ENCODE results near the gene NOP53.
"Not testable (repeated sequence)": the region's sequence is repeated elsewhere in the genome, so short reads cannot be mapped to it uniquely, and the experiment has no call there.

The NOP53 gene

DNA sequence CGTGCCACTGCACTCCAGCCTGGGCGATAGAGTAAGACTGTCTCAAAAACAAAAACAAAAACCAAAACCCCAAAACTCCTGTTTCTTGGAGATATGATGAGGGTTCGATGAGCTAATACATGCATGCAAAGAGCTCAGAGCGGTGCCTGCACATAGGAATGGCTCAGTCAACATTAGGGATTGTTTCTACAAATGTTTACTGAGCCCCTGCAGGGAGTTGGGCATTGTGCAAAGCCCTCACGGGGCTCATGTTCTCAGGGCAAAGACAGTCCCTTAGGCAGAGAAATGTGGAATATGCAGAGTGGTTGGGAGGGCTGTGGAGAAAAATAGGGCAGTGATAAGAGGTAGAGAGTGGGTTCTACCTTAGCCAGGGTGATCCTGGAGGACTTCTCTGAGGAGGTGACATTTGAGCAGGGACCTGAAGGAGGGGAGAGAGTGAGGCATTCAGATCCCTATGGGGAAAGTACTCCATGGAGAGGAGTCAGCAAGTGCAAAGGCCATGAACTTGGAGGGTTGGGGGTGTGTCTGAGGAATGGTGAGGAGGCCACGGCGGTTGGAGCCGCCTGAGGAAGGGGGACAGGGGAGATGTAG, 33.6 kb upstream of the NOP53 start:
- DNase-seq (ENCODE audit: low read depth) = no peak
- no peak overlapping the region for H3K4me3 ChIP-seq (ENCODE audit: low read length)
- TF ChIP-seq, protein P1, sequence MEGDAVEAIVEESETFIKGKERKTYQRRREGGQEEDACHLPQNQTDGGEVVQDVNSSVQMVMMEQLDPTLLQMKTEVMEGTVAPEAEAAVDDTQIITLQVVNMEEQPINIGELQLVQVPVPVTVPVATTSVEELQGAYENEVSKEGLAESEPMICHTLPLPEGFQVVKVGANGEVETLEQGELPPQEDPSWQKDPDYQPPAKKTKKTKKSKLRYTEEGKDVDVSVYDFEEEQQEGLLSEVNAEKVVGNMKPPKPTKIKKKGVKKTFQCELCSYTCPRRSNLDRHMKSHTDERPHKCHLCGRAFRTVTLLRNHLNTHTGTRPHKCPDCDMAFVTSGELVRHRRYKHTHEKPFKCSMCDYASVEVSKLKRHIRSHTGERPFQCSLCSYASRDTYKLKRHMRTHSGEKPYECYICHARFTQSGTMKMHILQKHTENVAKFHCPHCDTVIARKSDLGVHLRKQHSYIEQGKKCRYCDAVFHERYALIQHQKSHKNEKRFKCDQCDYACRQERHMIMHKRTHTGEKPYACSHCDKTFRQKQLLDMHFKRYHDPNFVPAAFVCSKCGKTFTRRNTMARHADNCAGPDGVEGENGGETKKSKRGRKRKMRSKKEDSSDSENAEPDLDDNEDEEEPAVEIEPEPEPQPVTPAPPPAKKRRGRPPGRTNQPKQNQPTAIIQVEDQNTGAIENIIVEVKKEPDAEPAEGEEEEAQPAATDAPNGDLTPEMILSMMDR (conservative IDR thresholded peaks at IDR 0.05; ENCODE audit: low read length) = no peak

DNA sequence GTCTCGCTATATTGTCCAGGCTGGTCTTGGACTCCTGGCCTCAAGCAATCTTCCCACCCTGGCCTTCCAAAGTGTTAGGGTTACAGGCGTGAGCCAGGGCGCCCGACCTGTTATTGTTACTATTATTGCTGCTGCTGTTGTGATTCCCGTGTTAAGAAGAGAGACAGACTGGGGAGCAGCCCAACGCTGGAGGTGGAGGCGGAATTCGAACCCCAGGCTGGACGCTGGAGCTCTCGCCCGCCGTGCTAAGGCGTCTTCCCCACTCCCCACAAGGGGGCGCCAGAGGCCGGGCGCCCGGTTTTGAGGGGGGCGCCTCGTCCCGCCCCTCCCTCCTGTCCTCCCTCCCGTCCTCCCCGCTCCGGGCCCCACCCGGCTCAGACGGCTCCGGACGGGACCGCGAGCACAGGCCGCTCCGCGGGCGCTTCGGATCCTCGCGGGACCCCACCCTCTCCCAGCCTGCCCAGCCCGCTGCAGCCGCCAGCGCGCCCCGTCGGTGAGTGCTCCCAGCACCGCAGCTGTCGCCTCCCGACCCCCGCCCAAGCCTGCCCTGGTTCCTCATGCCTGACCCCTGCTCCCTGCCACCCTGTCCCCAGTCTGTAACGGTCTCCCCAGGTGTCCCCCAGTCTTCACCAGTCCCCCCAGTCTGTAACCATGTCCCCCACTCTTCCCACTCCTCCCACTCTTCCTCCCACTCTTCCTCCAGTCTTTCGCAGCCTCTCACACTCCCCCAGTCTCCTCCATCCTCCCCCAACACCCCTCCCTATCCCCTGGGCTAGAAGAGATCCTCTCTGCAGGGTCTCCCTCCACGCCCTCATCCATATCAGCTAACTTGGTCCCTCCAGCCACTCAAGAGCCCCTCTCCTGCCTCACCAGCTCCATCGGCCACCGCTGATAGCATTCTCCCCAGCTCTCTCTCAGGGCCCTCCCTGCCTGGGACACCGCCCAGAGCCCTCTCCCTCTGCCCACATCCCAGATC, 32.0 kb upstream of the NOP53 start, which contains the start of gene EHD2:
TSS of gene EHD2 (plus strand) at position 377 of the 976 bp plus-strand sequence. CDS start 3,191 bp downstream, outside the sequence.
- DNase-seq (ENCODE audit: low read depth) = peak; percentile 78
- H3K4me3 ChIP-seq (ENCODE audit: low read length) = peak within 1 kb of the TSS; percentile 96
- TF ChIP-seq, protein P1 (conservative IDR thresholded peaks at IDR 0.05; ENCODE audit: low read length) = peak; percentile 79

DNA sequence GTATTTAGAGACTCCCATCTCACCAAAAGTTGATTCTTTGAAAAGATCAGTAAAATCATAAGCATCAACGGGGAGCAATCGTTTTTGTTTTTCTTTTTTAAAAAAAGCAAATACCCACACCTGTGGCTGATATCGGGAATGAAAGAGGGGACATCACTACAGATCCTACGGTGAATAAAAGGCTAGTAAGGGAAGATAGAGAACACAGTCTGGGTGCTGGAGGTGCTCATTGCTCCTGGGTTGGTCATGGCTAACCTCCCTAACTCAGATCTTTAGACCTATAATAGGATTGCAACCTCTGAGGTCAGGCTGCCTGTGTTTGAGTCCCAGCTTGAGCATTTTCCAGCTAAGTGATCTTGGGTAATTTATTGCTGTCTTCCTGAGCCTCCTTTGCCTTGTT, 31.0 kb upstream of the NOP53 start:
- TF ChIP-seq, protein P1 (conservative IDR thresholded peaks at IDR 0.05; ENCODE audit: low read length) = no peak
- H3K4me3 ChIP-seq (ENCODE audit: low read length) = peak overlapping the region; percentile 96
- DNase-seq (ENCODE audit: low read depth) = no peak

DNA sequence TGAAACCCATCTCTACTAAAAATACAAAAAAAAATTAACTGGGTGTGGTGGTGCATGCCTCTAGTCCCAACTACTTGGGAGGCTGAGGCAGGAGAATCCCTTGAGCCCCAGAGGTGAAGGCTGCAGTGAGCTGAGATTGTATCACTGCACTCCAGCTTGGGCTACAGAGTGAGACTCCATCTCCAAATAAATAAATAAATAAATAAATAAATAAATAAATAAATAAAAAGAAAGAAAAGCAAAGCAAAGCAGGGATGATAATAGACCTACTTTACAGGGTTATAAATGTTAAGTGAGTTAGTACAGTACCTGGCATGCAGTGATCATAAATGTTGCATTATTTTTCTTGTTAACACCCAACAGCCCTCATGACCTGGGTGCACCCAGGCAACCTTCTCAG, 30.5 kb upstream of the NOP53 start:
- peak overlapping the region; percentile 96 for H3K4me3 ChIP-seq (ENCODE audit: low read length)

DNA sequence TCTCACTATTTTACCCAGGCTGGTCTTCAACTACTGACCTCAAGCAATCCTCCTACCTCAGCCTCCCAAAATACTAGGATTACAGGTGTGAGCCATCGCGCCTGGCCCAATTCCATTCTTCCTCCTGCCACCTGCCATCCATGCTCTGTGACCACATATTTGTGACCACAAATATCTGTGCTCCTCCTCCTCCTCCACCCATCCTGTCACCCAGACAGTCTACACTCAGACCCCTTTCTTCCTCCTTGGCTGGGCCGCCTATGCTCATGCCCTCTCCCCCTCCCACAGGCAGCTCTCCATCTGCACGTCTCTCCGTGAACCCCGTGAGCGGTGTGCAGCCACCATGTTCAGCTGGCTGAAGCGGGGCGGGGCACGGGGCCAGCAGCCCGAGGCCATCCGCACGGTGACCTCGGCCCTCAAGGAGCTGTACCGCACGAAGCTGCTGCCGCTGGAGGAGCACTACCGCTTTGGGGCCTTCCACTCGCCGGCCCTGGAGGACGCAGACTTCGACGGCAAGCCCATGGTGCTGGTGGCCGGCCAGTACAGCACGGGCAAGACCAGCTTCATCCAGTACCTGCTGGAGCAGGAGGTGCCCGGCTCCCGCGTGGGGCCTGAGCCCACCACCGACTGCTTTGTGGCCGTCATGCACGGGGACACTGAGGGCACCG, 28.9 kb upstream of the NOP53 start:
- peak overlapping the region; percentile 48 for H3K4me3 ChIP-seq (ENCODE audit: low read length)
- no peak for DNase-seq (ENCODE audit: low read depth)
- TF ChIP-seq, protein P1 (conservative IDR thresholded peaks at IDR 0.05; ENCODE audit: low read length) = no peak

More for the DNA sequence above, 30.5 kb upstream of the NOP53 start:
- not testable (repeated sequence) for DNase-seq (ENCODE audit: low read depth)

DNA sequence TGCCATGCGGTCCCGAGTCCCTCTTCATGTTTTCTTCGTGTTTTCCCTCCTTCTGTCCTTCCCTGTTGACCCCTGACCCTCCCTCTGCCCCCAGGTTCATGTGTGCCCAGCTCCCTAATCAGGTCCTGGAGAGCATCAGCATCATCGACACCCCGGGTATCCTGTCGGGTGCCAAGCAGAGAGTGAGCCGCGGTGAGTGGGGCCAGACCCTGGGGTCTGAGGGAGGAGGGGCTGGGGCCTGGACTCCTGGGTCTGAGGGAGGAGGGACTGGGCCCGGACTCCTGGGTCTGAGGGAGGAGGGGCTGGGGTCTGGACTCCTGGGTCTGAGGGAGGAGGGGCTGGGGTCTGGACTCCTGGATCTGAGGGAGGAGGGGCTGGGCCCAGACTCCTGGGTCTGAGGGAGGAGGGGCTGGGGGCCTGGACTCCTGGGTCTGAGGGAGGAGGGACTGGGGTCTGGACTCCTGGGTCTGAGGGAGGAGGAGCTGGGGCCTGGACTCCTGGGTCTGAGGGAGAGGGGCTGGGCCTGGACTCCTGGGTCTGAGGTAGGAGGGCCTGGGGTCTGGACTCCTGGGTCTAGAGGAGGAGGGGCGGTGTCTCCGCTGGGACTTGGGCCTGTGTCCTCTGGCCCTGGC, 26.8 kb upstream of the NOP53 start:
- not testable (repeated sequence) for DNase-seq (ENCODE audit: low read depth)
- peak overlapping the region; percentile 43 for H3K4me3 ChIP-seq (ENCODE audit: low read length)

DNA sequence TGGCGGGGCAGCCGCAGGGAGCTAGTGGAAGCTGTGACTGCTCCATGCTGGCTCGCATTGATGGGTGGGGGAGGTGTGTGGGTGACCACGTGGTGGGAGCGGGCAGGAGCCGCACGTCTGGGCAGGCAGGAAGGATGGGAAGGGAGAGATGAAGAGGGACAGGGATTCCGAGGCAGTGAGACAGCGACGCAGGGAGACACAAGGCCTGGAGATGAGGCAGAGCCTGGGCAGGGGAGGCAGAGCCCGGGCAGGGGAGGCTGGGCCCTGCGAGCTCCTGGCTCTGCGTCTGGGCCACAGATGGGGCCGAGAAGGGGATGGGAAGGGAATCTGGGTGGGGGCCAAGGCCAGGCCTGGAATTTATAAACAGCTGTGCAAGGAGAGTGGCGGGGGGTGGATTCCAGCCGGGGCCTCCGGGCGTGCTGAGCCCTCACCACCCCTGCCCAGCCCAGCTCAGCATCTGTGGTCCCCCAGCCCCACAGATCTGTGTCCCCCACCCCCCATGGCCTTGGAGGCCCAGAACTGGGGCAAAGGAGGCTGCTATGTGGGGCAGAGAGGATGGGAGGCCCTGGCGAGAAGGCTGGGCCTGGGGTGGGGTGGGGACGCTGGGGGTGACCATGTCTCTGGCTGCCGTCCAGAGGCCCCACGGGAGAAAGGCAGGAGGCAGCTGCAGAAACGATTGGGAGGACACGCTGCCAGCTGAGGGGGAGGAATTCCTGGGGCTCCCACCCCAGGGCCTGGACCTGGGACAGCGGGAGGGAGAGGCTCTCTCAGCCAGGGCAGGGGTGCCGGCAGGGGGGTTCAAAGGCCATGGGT, 26.1 kb upstream of the NOP53 start:
- peak overlapping the region; percentile 50 for H3K4me3 ChIP-seq (ENCODE audit: low read length)
- peak; percentile 100 for DNase-seq (ENCODE audit: low read depth)
- TF ChIP-seq, protein P1 (conservative IDR thresholded peaks at IDR 0.05; ENCODE audit: low read length) = no peak
